ENCODE measurements around the gene DUS1L.

DUS1L gene

DNA sequence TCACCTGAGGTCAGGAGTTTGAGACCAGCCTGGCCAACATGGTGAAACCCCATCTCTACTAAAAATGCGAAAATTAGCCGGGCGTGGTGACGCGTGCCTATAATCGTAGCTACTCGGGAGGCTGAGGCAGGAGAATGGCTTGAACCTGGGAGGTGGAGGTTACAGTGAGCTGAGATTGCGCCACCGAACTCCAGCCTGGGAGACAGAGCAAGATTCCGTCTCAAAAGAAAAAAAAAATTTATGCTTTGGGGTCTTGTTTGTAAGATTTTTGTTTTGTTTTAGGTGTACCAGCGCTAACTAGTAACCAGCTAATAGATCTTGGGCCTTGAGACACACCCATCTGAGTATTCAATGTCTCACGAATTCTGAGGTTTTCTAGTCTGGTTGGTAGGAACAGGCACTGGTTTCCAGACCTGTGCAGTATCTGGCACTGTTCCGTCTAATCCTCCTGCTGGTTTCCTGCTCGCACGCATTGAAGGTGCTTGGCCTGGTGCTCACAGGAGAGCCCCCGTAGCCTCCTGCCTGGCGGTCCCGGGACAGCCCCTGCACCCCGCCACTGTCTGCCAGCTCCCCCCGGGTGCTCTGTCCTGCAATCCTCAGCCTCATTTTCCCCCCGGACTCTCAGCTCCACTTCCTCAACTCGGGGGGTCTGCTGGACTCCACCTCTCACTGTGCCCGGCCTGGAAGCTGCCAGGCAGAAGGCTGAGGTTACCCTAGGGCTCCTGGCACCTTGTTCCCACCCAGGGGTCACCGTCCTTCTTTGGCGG lies 10.6 kb upstream of the DUS1L start:
- DNase-seq (ENCODE audit: low read depth in 2 of 2), result no peak

DNA sequence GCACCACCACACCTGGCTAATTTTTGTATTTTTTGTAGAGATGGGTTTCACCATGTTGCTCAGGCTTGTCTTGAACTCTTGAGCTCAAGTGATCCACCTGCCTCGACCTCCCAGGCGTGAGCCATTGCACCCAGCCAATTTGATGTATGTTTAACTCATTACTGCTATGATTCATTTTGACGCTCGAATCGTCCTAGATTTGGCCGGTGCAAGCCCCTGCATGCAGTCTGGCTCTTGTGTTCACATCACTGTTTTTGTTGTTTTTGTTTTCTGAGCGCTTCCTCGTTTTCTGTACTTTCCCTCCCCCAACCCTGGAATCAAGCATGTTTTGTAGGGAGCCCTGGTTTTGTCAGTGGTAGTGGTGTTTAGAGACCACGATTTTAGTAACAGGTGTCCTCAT lies 7.8 kb upstream of the DUS1L start:
- no peak for DNase-seq (ENCODE audit: low read depth in 2 of 2)

DNA sequence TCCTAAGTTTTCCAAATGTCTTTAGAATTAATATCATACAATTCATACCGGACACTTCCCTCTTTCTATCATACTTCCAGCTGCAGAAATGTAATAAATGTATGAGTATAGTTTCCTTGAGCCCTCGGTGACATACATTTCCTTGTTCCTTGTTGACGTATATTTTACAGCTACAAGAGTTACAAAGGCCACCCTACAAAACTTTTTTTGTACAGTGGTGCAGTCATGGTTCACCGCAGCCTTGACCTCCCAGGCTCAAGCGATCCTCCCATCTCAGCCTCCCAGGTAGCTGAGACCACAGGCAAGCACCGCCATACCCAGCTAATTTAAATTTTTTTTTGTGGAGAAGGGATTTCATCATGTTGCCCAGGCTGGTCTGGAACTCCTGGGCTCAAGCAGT lies 7.2 kb upstream of the DUS1L start:
- no peak for DNase-seq (ENCODE audit: low read depth in 2 of 2)

DNA sequence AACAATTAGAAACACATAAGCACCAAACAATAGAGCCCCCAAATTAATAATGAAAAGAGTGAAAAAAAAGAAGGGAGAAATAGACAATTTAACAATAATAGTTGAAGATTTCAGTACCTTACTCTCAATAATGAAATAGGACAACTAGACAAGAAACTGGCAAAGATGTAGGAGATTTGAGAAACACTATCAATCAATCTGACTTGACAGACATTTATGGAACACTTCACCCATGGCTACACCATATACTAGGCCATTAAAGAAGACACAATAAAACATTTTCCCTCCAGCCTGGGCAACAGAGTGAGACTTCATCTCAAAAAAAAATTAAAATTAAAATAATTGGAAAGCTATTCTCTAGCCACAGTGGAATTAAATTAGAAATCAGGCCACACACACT lies 5.0 kb upstream of the DUS1L start:
- DNase-seq (ENCODE audit: low read depth in 2 of 2), result no peak

- no peak for DNase-seq (ENCODE audit: low read depth in 2 of 2)
Observed at GRCh38 chr17:82065193-82065637, 389 bp downstream of the DUS1L start.

DNA sequence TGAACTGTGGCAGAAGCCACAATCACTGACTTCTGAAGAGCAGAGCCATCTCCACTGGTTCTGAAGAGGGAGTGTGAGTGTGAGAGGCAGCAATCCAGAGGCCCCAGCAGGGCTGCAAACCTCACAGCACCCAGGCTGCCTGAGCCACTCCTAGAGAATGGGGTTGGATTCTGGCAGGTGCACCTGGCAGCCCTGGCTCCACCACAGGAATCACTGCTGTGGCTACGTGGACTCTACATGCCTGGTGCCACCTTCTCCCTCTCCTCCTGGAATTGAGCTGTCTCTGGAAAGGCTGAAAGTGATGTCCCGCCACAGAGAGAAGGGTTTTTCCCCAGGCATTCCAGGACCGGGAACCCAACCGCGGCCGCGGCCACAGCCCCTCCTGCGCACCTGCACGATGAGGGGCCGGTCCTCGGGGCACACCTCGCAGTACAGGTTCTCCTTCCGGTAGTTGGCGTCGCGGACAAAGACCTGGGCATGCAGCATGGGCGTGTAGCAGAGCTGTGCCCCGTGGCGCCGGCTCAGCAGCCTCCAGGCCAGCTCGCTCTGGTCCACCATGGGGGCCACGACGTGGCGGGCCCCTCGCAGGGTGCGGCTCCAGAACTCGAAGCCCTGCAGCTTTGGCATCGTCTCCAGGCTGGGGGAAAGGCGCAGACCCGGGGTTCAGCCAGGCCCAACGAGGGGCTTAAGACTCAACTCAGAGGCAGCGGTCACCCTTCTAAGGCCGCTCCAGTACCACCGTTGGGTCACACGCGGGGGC lies 991 bp downstream of the DUS1L start:
- DNase-seq (ENCODE audit: low read depth in 2 of 2), result no peak

GRCh38 chr17:82063424-82064415 lies 1.9 kb downstream of the DUS1L start:
- no peak for DNase-seq (ENCODE audit: low read depth in 2 of 2)

DNA sequence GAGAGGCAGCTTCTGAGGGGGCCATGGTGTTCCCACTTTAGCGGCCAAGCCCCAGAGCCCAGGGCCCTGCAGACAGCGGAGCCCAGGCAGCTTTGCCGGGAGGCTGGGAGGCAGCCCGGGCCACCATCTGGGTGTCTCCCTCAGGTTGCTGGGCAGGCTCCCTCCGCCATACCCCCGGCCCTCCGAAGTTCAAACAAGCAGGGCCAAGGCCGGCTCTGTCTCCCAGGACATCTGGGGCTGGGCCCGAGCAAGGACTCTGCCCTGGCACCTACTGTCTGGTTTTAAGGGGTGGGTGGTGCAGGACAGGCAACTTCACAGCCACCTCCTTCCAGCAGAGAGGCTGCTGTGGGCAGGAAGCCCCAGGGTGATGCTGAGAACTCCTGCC lies 2.6 kb downstream of the DUS1L start:
- DNase-seq (ENCODE audit: low read depth in 2 of 2), result no peak

DNA sequence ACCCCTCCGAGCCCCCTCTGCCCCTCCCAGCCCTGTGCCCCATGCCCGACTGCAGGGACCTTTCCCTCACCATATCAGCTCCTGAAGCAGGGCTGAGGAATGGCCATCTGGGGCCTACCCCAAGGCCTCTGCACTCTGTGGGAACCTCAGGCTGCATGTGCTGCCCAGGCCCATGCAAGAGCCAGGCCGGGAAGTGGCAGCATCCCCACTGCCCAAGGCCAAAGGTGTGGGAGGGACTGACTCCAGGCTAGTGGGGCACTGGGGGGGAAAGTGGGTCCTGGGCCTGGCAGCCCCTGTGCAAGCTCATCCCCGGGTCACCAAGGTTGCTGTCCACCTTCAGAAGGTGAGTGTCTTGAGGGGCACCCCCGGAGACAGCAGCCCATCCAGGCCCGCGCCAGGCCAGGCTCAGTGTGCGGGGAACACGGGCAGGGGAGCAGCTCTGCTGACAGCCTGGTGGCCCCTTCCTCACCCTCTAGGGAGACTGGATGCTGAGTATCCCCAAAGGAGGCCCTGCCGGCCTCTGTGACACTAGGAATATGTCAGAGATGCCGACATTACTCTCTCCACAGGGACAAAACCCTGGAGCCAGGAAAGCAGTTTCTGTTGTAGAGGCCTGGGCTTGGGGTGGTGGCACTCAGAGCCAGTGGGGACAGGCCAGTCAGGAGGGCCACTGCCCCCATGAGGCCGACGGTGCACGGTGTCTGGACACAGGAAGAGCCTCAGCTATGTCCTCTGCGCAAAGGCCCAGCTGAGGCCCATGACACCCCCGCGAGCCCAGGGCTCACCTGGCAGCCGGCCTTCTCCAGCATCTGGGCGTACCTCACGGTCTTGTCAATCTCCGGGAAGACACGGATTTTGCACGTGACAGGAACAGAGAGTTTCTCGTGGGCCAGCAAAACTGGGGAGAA lies 3.3 kb downstream of the DUS1L start:
- no peak for DNase-seq (ENCODE audit: low read depth in 2 of 2)

DNA sequence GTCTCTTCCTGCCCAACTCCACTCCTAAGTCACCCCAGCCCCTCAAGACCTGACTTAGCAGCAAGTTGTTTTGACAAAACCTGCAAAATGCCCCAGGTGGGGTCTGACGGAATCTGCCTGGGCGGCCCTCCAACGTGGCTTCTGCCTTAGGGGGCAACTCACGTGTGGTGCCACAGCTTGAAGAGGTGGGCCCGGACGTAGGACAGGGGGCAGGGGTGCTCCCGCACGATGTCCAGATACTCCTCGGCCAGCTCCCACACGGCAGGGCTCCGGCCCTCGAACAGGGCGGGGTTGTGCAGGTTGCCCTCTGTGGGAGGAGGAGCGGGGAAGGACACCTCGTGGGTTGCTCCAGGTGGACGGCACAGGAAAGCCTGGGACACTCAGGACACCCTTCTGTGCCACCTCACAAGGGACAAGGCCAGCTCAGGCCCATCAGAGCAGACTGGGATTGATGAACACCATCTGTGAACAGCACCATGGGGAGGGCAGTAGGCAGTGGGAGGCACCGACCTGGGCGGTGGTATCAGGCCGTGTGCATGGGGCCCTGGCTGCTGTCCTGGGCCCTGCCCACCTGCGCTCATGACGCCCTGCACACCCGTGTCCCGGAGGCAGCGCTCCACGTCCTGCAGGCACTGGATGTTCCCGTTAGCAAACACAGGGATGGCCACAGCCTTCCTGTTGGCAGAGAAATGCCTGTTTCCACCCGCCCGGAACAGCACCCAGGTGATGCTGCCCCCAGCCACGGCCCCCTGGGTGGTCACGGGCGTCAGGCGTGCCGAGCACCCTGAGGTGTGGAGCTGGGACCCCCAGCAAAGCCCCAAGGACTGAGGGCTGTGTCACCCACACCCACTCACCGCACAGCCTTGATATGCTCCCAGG lies 4.3 kb downstream of the DUS1L start:
- DNase-seq (ENCODE audit: low read depth in 2 of 2), result no peak

DNA sequence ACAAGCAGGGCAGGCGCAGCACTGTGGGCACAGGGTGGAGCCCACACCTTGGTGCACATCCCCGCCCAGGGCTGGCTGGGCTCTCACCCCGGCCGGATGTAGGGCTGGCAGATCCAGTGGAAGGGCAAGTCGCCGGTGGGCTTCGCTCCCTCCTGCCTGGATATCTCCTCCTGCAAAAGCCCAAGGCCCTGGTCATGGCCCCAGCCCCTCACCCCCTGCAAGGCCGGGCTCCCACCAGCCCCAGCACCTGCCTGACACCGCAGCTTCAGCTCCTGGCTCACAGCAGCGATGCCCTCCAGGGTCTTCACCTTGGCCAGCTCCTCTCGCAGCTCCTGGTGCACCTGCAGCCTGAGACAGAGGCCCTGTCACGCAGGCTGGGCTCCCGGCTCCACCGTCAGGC lies 5.0 kb downstream of the DUS1L start:
- no peak for DNase-seq (ENCODE audit: low read depth in 2 of 2)

GRCh38 chr17:82060001-82060380 lies 5.6 kb downstream of the DUS1L start:
- DNase-seq (ENCODE audit: low read depth in 2 of 2), result no peak

DNA sequence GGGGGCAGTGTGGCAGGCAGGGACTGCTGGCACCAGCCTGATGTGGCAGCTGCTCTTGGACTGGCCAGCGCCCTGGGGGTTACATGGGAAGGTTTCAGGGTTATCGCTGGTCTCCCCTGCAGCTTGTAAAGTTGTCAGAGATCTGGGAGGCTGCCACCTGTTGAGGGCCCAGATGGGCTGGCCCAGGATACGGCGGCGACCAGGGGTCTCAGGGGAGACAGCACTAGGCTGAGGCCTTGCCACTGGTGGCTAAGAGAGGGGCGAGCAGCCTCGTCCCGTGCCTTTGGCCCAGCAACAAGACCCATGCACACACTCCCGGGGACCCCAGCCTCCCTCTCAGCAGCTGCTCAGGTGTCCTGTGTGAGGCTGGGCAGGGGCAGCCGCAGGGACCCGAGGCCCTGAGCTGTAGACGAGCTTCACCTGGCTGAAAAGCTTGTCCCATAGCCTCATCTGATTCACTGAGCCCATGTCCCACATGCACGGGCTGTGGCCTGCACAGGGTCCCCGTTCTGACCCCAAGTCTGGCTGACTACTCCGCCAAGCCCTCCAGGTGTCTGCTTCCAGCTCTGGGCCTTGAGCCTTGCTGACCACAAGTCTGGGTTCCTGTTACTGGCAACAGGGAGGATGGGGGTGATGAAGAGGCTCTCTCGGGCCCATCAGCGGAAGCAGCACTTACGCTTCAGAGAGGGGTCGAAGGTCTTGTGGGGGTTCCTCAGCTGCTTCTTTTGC lies 6.2 kb downstream of the DUS1L start:
- DNase-seq (ENCODE audit: low read depth in 2 of 2), result no peak

- DNase-seq (ENCODE audit: low read depth in 2 of 2), result no peak
Observed at GRCh38 chr17:82058855-82059249, 6.8 kb downstream of the DUS1L start.

- DNase-seq (ENCODE audit: low read depth in 2 of 2), result no peak
Observed at GRCh38 chr17:82058230-82058854, 7.3 kb downstream of the DUS1L start.

DNA sequence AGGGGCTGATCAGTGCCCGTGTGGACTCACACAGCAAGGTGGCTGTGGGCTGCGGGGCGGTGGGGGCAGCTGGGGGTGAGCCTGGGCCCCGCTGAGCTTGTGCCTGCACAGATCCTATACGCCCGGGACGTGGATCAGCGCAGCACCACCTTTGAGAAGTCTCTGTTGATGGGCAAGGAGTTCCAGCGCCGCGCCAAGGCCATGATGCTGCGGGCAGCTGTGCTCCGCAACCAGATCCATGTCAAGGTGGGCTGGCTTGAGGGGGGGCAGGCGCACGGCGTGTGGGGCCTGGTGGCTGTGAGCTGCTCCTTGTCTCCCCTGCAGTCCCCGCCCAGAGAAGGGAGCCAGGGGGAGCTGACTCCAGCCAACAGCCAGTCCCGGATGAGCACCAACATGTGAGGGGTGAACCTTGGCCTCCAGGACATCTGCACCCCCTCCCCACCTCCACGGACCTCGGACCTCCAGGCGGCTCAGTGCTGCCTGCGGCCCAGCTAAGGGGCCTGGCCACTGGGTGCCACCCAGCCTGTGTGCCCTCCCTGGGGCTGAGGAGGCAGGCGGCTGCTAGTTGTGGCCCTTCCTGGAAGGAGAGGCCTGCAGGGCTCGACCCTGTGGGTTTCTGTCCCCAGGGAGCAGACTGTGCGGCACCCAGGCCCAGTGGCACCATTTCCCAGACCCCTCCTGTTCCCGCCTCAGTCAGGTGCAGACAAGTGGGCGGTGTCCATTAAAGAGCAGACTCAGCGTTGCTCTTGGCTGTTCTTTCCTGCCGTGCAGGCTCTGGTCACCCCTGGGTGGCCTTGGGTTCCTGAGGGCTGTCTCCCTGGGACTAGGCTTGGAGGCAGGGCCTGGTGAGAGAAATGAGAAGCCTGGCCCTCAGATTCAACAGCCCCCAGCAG lies 8.6 kb downstream of the DUS1L start:
- no peak for DNase-seq (ENCODE audit: low read depth in 2 of 2)

DNA sequence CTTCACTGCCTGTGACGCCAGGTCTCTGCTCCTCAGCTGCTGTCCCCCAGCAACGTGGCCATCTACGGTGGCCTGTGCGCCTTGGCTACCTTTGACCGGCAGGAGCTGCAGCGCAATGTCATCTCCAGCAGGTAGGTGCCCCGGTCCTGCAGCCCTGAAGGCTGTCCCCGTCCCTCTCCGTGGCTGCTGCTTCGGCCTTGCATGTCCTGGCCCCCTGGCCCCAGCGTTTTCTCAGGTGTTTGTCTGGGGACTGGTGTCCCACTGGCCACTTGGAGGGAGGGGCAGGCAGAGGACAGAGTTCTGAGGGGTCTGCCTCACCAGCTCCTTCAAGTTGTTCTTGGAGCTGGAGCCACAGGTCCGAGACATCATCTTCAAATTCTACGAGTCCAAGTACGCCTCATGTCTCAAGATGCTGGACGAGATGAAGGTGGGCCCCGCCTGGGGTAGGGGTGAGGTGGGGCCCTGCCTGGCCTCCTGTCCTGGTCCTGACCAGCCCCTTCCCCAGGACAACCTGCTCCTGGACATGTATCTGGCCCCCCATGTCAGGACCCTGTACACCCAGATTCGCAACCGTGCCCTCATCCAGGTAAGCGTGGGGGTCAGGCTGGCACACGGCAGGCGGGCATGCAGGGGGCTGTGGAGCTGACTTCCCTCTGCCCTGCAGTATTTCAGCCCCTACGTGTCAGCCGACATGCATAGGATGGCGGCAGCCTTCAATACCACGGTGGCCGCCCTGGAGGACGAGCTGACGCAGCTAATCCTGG lies 9.5 kb downstream of the DUS1L start:
- DNase-seq (ENCODE audit: low read depth in 2 of 2), result no peak

All from stimulated activated CD4-positive, alpha-beta T cell treated with anti-CD3 and anti-CD28 coated beads, Interleukin-15, amount 100 ng/mL, for 48 hours (primary cell).